Stimulated activated CD4-positive, alpha-beta T cell treated with anti-CD3 and anti-CD28 coated beads, Interleukin-2, amount 100 ng/mL, for 48 hours (primary cell): ENCODE data around the gene ADH4.

Experiments used
- DNase-seq, 2 donors: peaks; one replicate each; pipeline ENCODE4 v3.0.0-alpha.2; 2020

Gene ADH4

DNA sequence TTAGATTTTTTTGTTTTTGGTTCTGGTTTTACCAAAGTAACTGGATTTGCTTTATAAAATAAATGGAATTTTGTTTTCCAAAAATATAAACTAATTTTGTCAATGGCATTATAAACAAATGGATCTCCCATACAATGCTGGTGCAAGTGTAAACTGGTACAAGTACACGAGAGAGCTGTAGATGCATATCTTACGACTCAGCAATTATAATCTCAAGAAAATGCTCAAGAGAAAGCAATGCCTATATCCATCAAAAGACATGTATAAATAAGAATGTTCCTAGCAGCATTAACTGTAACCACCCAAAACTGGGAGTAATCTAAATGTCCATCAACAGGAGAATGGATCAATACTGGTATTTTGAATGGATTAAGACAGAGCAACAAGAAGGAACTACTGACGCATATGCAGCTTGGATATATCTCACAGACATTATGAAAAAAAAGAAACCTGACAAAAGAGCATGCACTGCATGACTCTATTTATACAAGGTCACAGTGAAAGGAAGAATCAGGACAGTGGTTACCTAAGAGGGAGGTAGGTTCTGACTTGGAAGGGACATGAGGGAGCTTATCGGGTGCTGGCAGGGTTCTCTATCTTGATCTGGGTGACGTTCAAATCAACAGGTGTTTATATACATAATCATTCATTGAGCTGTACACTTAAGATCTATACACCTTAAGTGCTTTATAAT, 65.0 kb downstream of the ADH4 start:
- DNase-seq, result no peak

DNA sequence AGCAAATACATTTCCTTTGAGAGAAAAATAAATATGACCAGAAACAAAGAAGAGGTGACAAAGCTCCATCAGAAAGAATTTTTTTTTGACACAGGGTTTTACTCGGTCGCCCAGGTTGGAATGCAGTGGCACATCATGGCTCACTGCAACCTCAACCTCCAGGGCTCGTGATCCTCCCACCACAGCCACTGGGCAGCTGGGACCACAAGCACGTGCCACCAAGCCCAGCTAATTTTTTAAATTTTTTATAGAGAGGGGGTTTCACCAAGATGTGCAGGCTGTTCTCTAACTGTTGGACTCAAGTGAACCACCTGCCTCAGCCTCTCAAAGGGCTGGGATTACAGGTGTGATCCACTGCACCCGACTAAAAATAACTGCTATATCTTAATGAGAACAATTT, 65.8 kb downstream of the ADH4 start:
- DNase-seq, result no peak

DNA sequence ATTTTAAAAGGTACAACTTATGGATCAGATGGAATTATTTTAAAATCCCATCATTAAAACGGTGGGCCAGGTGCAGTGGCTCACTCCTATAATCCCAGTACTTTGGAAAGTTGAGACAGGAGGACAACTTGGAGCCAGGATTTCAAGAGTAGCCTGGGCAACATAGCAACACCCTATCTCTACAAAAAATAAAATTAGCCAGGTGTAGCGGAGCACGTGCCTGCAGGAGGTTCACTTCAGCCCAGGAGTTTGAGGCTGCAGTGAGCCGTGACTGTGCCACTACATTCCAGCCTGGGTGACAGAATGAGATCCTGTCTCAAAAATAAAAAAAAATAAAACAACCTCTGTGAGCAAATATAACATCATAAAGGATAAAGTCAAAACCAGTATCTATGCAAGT, 66.9 kb downstream of the ADH4 start:
- DNase-seq, result no peak

DNA sequence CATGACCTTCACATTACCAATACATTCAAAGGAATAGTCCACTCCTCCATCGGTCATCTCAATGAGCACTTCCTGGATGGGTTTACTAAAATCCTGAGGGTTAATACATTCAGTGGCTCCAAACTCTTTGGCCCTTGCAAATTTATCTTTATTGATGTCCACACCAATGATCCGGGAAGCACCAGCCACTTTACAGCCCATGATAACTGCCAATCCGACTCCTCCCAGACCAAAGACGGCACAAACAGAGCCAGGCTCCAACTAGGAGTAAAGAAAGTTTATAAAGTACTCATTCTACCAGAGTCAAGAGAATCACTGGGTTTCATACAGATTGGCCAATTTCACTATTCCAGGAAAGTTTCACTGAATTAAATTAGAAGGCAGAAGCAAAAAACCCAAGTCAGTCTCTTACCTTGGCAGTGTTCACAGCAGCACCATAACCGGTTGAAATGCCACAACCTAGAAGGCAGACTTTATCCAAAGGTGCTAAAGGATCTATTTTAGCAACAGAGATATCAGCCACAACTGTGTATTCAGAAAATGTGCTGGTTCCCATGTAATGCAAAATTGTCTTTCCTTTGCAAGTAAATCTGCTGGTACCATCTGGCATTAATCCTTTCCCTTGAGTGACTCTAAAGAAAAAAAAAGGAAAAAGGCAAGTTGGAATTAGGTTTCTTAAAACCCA, 67.7 kb downstream of the ADH4 start:
- DNase-seq, result no peak

DNA sequence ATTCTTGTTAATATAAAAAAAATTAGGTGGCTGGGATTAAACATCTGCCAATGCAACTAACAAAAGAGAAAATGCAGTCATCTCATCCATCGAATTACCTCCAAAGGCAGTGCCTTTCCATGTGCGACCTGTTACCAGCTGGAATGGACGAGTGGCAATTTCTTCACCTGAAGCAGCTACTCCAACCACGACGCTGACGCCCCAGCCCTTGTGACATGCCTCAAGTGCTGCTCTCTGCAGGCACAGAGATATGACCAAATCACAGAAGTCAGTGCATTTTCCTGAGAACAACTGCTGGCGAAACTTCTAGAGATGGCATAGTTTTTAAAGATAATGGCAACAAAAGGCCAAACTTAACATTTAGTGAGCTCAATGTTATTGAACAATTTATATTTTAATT, 69.3 kb downstream of the ADH4 start:
- no peak for DNase-seq
